ENCODE measurements around the gene KCNH8.

GRCh38 chr3:19226479-19226878 is 78.2 kb downstream of the KCNH8 start:
- no peak for TF ChIP-seq TEAD4 (IDR thresholded peaks at IDR 0.05)
- TF ChIP-seq, protein P1, sequence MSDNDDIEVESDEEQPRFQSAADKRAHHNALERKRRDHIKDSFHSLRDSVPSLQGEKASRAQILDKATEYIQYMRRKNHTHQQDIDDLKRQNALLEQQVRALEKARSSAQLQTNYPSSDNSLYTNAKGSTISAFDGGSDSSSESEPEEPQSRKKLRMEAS (IDR thresholded peaks at IDR 0.05), result no peak
- TF ChIP-seq CEBPB (IDR thresholded peaks at IDR 0.05), result no peak
- TF ChIP-seq, protein P2, sequence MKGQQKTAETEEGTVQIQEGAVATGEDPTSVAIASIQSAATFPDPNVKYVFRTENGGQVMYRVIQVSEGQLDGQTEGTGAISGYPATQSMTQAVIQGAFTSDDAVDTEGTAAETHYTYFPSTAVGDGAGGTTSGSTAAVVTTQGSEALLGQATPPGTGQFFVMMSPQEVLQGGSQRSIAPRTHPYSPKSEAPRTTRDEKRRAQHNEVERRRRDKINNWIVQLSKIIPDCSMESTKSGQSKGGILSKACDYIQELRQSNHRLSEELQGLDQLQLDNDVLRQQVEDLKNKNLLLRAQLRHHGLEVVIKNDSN (IDR thresholded peaks at IDR 0.05), result no peak
- TF ChIP-seq EP300 (IDR thresholded peaks at IDR 0.05; ENCODE audit: borderline replicate concordance), result no peak
- TF ChIP-seq YY1 (IDR thresholded peaks at IDR 0.05; ENCODE audit: low read depth), result no peak
- TF ChIP-seq TAF1 (IDR thresholded peaks at IDR 0.05; ENCODE audit: low read depth), result no peak
- TF ChIP-seq RAD21 (IDR thresholded peaks at IDR 0.05; ENCODE audit: low read depth), result no peak
- TF ChIP-seq REST (IDR thresholded peaks at IDR 0.05; ENCODE audit: low read depth), result no peak
